ENCODE data around the gene PBX4. TPM values are rescaled to one million over a fixed set of nuclear protein-coding genes. Genes with fewer than 3 reads are reported as not detected.

Gene PBX4
- total RNA-seq, 4 donors from 2014 or later = 1.3 to 2.8 (median 1.6) TPM; not detected in 1

GRCh38 chr19:19570571-19570970 is 47.9 kb downstream of the PBX4 start:
- H3K9me3 ChIP-seq = no peaks in the 10 kb centered on the region
- no peaks in the 10 kb centered on the region for H3K27me3 ChIP-seq
- no peak overlapping the region for H3K27ac ChIP-seq
- TF ChIP-seq POLR2A (IDR thresholded peaks at IDR 0.05) (no peak), CTCF (IDR thresholded peaks at IDR 0.05) (no peak)
- no peak overlapping the region for H3K4me3 ChIP-seq
- intact Hi-C loops (cut with DNase I; ENCODE audit: low total_unique reads) = no loop called here
- no peaks in the 10 kb centered on the region for H3K36me3 ChIP-seq
- DNase-seq = no peak
- H3K4me1 ChIP-seq = no peaks in the 10 kb centered on the region

GRCh38 chr19:19568802-19569756 is 49.4 kb downstream of the PBX4 start:
- Histone ChIP-seq H3K4me3 (no peak overlapping the region), H3K27me3 (no peaks in the 10 kb centered on the region), H3K36me3 (no peaks in the 10 kb centered on the region), H3K27ac (no peak overlapping the region), H3K4me1 (no peaks in the 10 kb centered on the region), H3K9me3 (no peaks in the 10 kb centered on the region)
- intact Hi-C loops (cut with DNase I; ENCODE audit: low total_unique reads) = no loop called here
- no peak for TF ChIP-seq CTCF (IDR thresholded peaks at IDR 0.05)
- no peak for TF ChIP-seq POLR2A (IDR thresholded peaks at IDR 0.05)
- no peak for DNase-seq

GRCh38 chr19:19567391-19567790 is 51.1 kb downstream of the PBX4 start:
- intact Hi-C loops (cut with DNase I; ENCODE audit: low total_unique reads) = no loop called here
- Histone ChIP-seq H3K9me3 (no peaks in the 10 kb centered on the region), H3K4me1 (no peaks in the 10 kb centered on the region), H3K4me3 (no peak overlapping the region), H3K27me3 (no peaks in the 10 kb centered on the region), H3K36me3 (no peaks in the 10 kb centered on the region), H3K27ac (no peak overlapping the region)
- no peak for TF ChIP-seq CTCF (IDR thresholded peaks at IDR 0.05)
- TF ChIP-seq POLR2A (IDR thresholded peaks at IDR 0.05) = no peak
- no peak for DNase-seq

- Histone ChIP-seq H3K36me3 (no peaks in the 10 kb centered on the region), H3K4me3 (no peak overlapping the region), H3K9me3 (no peaks in the 10 kb centered on the region), H3K27me3 (no peaks in the 10 kb centered on the region), H3K4me1 (no peaks in the 10 kb centered on the region), H3K27ac (no peak overlapping the region)
- DNase-seq = no peak
- intact Hi-C loops (cut with DNase I; ENCODE audit: low total_unique reads) = no loop called here
- TF ChIP-seq POLR2A (IDR thresholded peaks at IDR 0.05) (no peak), CTCF (IDR thresholded peaks at IDR 0.05) (no peak)
Observed at GRCh38 chr19:19566306-19566705, 52.2 kb downstream of the PBX4 start.

GRCh38 chr19:19563348-19563848 is 55.1 kb downstream of the PBX4 start:
- Histone ChIP-seq H3K27me3 (no peaks in the 10 kb centered on the region), H3K4me3 (no peak overlapping the region), H3K9me3 (no peaks in the 10 kb centered on the region), H3K27ac (no peak overlapping the region), H3K4me1 (no peaks in the 10 kb centered on the region), H3K36me3 (no peaks in the 10 kb centered on the region)
- no peak for DNase-seq
- TF ChIP-seq CTCF (IDR thresholded peaks at IDR 0.05) (no peak), POLR2A (IDR thresholded peaks at IDR 0.05) (no peak)
- intact Hi-C loops (cut with DNase I; ENCODE audit: low total_unique reads) = no loop called here

Data from uterus (tissue), 4 donors.